NAMALWA (cell line): ENCODE measurements around the gene C2orf92.
A peak's percentile ranks its signal among the peaks of the same experiment; 100 is the strongest.
"Not testable (repeated sequence)": the region's sequence is repeated elsewhere in the genome, so short reads cannot be mapped to it uniquely, and the experiment has no call there.

Experiments used
- DNase-seq: peaks from one replicate; pipeline ENCODE4 v3.0.0-alpha.2; 2015; ENCODE audit warnings: low spot score

C2orf92 gene

DNA sequence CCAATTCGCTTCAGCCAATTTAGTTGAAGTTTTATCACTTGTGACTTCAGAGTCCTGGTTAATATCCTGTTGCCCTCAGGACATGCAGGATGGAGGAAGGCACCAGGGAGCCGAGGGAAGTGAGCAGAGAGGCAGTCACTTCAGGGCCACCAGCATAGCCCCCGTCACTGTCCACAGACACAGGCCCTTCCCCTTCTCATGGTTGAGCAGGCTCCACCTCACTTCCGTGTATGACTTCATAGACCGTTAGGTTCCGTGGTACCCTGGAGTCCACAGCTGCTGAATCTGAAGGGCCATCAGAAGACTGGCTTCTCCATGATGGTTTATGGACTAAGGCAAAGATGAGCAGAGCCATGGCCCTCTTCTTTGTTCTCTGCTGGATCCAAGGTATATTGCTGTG, at the start of gene C2orf92:
TSS of gene C2orf92 (plus strand) at position 266 of the 400 bp plus-strand sequence. CDS start at position 342, 76 bp downstream.
- DNase-seq: no peak

DNA sequence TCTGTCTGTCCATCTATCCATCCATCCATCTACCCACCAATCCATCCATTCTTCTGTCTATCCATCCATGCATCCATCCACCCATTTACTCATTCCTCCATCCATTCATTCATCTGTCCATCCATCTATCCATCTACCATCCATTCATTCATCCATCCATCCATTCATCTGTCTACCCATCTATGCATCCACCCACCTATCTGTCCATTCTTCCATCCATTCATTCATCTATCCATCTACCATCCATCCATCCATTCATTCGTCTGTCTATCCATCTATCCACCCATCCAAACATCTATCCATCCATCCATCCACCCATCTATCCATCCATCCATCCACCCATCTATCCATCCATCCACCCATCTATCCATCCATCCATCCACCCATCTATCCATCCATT, 49.0 kb upstream of the C2orf92 start:
- not testable (repeated sequence) for DNase-seq

- DNase-seq: not testable (repeated sequence)
Observed at GRCh38 chr2:97622976-97623375, 46.5 kb upstream of the C2orf92 start.

- DNase-seq: not testable (repeated sequence)
Observed at GRCh38 chr2:97625354-97626048, 44.0 kb upstream of the C2orf92 start.

- DNase-seq: not testable (repeated sequence)
Observed at GRCh38 chr2:97626049-97626430, 43.5 kb upstream of the C2orf92 start.

DNA sequence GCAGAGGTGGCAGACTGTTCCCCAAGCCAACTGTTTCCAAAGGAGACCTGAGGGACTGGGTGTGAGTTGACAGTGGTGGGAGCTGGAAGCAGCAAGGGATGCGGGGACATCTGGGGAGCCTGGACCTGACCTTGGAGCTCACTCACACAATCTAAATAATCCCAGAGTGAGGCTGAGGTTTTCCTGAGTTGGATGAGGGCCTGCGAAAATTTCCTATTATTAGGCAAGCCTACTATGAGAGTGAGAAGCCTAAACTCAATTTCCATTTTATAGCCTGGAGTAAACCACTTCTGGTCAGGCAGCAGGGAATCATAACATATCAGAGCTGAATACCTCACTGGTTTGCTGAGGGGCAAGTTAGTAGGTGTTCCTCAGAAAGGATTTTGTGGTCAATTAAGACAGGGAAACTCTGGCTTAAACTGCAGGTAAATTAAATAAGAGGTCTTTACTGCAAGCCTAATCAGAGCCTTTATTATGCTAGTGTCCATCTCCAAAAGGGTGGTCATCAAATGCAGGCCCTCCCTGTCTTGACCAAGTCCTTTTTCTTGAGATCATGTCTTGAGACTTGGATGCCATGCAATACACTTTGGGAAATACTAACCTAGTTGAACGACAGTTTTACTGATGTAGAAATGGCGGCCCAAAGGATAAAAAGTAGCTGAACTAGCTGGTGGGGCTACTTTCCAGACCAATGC, 25.3 kb upstream of the C2orf92 start:
- no peak for DNase-seq

DNA sequence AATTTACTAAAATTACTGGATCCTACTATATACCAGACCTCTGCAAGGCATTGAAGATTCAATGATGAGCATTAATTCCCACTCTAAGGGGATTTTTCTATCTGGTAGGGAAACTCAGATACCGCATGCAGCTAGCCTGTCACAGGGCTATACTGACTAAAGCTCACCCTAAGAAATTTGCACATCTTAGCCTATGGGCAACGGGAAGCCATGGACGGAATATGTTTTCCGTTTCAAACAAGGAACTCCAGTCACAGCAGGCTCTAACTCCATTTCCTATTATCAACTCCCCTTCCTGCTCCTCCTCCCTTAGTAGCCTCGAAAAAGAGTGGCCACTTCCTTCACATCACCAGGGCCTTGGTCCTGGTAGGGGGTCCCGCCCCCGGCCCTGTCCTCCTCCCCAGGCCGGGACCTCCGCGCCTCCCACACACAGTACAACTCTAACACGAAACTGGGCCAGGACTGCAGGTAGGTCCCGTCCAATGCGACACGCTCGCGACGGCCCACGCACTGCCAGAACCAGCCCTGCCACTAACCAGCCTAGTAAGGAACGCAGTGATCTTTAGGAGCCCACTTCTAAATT, 24.3 kb upstream of the C2orf92 start:
- no peak for DNase-seq

DNA sequence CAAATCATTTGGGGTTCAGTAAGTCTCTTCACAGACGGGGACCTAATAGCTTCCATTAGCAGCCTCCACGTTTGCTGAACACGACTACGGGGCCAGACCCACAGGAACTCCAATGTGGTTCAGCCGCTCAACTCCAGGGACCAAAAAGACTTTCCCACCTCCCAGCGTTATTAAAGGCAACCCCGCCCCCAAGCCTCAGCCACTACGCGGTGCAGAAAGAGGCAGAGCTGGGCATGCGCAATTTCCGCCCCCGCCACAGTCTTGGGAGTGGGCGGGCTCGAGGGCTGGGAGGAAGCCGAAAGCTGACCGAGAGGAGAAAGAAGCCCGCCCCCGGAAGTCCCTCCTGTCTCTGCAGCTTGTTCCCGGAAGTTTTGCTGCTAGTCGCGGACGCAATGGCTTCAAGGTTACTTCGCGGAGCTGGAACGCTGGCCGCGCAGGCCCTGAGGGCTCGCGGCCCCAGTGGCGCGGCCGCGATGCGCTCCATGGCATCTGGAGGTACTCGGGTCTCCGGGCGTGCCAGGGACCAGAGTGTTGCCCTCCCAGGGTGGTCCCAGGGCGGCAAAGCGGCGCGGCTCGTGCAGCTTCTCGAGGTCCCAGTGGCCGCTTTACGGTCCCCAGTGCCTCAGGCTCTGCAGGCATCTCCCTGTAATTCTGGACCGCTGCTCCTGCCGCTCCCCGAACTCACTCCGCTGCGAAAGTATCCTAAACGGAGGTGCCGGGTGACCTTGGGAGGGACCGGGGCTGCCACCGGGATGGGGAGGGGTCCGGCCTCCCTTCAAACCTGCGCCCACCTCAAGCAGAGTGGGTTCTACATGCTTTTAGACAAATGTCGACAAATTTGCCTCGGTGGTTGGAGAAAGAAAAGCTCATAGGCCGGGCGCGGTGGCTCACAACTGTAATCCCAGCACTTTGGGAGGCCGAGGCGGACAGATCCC, 23.6 kb upstream of the C2orf92 start, which contains the start of gene COX5B:
TSS of gene COX5B (plus strand) at position 368 of the 935 bp plus-strand sequence. CDS start at position 393, 25 bp downstream.
- peak; percentile 98 for DNase-seq

DNA sequence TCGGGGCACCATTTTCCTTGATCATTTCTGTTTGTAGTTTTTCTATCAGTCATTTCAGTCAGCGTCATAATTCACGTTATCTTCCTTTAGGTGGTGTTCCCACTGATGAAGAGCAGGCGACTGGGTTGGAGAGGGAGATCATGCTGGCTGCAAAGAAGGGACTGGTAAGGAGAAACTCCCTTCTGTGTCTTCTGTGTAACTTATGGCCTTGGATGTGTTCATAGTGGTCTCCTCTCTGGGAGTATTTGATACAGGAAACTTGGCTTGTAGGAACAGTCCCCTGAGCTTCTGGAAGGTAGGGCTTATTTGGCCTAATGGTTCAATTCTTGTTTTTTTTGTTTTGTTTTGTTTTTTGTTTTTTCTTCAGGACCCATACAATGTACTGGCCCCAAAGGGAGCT, 22.5 kb upstream of the C2orf92 start:
- DNase-seq: no peak

DNA sequence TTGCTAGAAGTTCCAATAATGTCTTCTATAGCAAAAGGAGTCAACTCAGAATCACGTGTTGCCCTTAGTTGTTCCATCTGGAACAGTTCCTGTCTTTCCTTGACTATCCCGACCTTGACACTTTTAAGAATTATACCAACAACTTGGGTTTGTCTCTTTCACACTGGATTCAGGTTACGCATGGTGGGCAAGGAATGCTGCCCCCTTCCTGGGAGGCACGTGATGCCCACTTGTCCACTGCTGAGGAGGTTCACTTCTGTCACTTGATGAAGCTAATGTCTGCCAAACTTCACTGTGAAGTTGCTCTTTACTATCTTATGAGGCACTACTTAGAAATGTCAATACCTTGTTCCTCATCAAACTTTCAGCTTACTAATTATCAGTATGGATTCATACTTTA, 18.4 kb upstream of the C2orf92 start:
- no peak for DNase-seq

- DNase-seq: no peak
Observed at GRCh38 chr2:97653473-97653872, 16.0 kb upstream of the C2orf92 start.

DNA sequence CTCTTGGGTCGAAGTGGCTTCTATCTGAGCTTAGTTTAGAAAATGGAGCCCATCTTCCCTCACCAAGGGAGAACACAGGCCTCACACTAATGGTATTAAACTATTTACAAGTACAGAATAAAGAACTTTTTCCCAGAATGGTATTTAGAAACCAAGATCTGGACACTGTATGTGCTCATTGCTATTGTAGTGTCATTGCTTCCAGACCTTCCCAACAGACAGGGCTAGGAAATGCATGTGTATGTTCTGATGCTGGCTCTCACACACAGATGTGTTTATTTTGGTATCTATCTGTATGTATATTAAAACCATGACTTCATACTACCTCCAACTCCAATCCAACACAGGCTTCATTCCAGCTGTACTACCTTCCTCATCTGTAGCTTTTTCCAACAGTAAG, 15.6 kb upstream of the C2orf92 start:
- DNase-seq: no peak

- no peak for DNase-seq
Observed at GRCh38 chr2:97654309-97654708, 15.2 kb upstream of the C2orf92 start.

DNA sequence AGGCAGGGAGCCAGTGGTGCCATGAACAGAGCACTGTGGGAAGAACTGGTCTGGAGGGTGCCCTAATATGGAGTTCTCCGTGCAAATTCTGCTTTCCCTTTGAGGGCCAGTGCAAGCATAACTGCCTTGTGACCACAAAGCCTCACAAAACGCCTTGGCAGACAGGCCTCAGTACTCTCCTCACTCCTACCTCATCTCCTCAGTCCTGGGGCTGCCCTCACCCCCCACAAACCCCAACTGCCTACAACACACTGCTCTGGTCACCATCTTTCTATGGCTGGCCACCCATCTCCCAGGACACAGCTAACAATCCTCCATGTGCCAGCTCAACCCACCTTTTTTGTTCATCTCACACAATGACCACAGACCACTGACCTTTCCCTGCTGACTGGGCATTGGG, 14.7 kb upstream of the C2orf92 start:
- no peak for DNase-seq

GRCh38 chr2:97656129-97656755, 13.3 kb upstream of the C2orf92 start:
- DNase-seq: no peak

DNA sequence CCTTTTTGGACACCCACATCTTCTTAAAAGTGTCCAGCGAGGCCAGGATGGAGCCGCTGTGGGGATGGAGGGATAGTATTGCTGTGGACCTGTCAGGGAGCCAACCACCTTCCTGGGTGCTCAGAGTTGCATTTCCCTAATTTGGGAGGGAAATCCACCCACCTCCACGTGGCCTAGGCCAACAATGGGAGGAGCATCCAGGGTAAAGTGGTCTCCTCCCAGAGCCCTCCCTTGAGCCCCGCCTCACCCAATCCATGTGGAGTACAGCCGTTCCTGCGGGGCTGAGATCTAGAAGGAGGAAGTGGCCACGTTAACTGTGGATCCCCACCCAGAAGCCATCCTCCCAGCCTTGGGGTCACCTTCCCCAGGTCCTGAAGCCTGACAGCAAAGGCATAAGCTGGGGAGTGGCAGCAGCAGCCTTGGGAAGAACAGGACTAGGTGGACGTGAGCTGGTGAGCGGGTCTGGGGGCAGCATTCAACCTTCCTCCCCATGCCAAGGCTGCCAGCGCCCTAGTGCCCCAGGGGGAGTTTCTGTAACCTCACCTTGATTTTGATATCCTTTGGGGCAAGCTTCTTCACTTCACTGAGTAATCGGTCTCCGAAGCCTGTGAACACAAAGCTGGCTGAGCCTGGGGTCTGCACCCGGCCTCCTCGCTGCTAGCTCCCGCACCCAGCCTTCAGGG, 12.5 kb upstream of the C2orf92 start:
- no peak for DNase-seq

GRCh38 chr2:97657986-97658690, 11.4 kb upstream of the C2orf92 start:
- DNase-seq: no peak

GRCh38 chr2:97658691-97659157, 10.8 kb upstream of the C2orf92 start:
- no peak for DNase-seq

DNA sequence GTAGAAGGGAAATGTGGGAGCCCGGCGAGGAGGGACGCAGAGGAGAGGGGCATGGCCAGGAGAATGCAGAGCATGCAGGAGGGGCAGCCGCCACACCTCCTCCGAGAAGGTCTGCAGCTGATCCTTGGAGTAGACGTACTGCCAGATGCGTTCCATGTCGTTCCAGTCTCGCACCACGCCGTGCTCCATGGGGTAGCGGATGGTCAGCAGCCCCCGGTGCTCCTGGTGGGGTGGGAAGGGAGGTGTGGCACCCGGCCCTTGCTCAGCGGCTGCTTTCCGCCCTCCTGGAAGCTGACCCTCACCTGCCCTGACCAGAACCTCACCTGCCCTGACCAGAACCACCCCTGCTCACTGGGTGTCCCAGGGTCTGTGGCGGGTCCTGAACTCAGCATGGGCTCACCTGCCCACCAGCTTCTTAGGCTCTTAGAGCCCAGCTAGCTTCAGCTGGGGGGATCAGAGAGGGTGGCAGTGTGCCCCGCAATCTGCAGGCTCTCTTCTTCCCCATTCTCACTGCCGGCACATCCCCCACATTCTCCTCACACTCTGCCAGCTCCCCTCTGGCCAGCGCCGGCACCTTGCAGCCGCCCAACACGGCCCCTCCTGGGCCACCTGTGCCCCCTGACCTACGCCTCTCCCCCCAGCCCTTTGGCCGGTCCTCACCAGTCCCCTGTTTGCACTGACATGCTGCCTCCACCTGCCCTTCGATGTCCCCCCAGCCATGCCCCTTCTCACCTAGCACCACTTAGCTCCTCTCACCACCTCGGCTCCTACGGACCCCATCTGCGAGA, 10.1 kb upstream of the C2orf92 start:
- no peak for DNase-seq
